Stimulated activated memory B cell treated with anti-CD40 and anti-IgM and Interleukin-4, amounts not matched to agents 10 μg/mL and 1 μg/mL and 100 μg/mL, for 72 hours (primary cell): ENCODE measurements around the gene VMAC.
A peak's percentile ranks its signal among the peaks of the same experiment; 100 is the strongest.

Source experiments
- ATAC-seq: fragments of 150-1000 bp; cut with Tn5 transposase; 2 replicates; pipeline ENCODE4 v1.10.0; 2021
- H3K27ac Mint-ChIP-seq: one replicate; pipeline ENCODE4 v1.8.0; 2022; ENCODE audit warnings: mild to moderate bottlenecking, mixed read lengths
- H3K27me3 Mint-ChIP-seq: one replicate; pipeline ENCODE4 v1.8.0; 2022; ENCODE audit warnings: mixed read lengths
- H3K36me3 Mint-ChIP-seq: one replicate; pipeline ENCODE4 v1.8.0; 2022; ENCODE audit warnings: mixed read lengths
- H3K4me1 Mint-ChIP-seq: one replicate; pipeline ENCODE4 v1.8.0; 2022; ENCODE audit warnings: mixed read lengths
- H3K4me3 Mint-ChIP-seq: one replicate; pipeline ENCODE4 v1.8.0; 2022; ENCODE audit warnings: mild to moderate bottlenecking, moderate library complexity, mixed read lengths
- H3K9me3 Mint-ChIP-seq: one replicate; pipeline ENCODE4 v1.8.0; 2022; ENCODE audit warnings: mixed read lengths

VMAC gene

DNA sequence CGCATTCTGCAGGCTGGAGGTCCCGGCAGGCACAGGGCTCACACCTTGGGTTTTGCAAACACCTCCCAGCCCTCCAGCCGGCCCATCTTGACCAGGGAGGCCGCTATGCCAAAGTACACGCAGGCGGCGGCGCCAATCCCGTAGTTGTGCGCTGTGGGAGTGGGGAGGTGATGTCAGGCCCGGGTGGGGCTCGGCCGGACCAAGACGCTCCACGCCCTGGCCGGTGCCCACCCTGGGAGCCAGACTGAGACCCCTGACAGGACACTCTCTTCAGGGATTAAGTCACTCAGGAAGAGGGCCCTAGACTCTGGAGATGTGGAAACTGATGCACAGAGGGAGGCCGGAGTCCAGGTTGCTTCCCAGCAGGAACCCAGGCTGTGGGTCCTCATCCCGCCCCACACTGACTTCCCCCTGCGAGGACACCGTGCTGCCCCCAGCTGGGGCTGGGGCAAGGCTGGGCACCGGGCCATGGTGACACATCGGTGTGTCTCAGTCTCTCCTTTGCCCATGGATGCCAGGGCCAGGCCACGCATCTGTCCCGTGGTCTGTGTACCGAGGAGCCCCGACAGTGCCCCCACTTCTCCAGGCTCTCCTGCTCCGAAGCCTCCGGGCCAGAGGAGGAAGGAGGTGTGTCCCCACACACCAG is 9.8 kb upstream of the VMAC start:
- Mint-ChIP-seq H3K36me3 (peaks cover 21% of the 10 kb centered on the region), H3K9me3 (no peaks in the 10 kb centered on the region), H3K4me3 (no peak overlapping the region), H3K27me3 (peaks cover 17% of the 10 kb centered on the region), H3K27ac (no peak overlapping the region), H3K4me1 (peaks cover 10% of the 10 kb centered on the region)
- no peak for ATAC-seq

DNA sequence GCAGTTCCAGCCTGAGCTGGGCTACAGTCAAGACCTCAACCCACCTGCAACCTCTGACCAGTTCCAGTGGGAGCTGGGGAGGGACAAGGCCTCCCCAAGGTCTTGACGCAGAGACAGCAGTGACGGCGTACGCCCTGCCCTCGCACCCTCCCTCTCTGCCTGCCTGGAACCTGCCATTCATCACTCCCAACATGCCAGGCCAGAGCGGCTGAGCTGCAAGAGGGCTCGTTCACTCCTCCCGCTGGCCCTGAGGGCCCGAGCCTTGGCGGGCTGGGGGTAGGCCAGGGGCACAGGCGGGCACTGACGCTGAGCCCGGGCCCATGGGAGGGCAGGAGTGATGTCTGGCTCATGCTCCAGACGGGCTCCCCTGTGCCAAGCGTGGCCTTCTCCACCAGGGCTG is 9.3 kb upstream of the VMAC start:
- Mint-ChIP-seq H3K36me3 (peaks cover 26% of the 10 kb centered on the region), H3K9me3 (no peaks in the 10 kb centered on the region), H3K4me3 (no peak overlapping the region), H3K27me3 (peaks cover 13% of the 10 kb centered on the region), H3K27ac (no peak overlapping the region), H3K4me1 (peaks cover 16% of the 10 kb centered on the region)
- no peak for ATAC-seq

DNA sequence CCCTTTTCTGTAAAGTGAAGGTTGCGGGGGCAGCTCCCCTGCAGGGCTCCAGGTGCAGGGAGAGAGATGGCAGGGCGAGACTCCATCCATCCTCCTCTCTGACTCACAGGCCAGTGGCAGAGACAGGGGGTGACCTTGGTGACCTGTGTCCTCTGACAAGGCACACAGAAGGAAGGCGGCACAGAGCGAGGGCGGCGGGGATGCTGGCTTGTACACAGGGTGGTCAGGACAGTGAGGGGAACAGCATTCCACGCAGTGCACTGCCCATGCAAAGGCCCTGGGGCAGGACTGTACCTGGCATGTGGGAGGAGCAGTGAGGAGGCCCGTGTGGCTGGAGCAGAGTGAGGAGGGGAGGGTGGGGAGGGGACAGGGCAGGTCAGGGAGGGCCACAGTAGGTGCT is 8.8 kb upstream of the VMAC start:
- Mint-ChIP-seq H3K36me3 (peaks cover 28% of the 10 kb centered on the region), H3K9me3 (no peaks in the 10 kb centered on the region), H3K4me1 (peaks cover 18% of the 10 kb centered on the region), H3K4me3 (no peak overlapping the region), H3K27me3 (peaks cover 13% of the 10 kb centered on the region), H3K27ac (no peak overlapping the region)
- no peak for ATAC-seq

DNA sequence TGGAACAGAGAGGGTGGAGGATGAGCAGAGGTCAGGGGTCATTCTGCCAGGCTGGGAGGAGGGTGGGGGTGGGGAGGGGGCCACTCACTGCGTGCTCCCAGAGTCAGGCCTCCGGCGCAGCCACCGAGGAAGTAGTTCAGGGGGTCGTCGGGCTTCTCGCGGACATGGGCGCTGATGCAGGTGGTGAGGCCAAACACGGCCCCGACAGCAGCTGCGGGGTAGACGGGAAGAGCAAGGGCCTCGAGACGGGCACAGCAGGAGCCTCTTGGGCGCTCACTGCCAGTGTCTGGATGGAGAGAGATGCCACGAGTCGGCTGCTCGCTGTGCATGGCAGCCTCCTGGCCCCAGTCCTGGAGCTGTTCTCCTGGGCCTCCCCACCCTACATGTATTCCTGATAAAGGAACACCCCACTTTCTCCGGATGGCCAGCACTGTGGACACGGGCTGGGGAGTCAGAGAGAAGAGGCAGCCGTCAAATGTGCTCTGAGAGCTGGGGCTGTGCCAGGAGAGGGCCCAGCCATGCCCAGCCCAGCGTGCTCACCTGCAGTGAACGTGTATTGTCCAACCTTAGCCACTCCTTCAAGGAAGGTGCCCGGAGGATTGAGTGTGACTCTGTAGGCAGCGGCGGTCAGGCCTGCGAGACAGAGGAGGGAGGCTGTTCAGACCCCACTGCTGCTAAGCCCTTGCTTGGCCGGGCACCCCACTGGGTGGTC is 8.2 kb upstream of the VMAC start:
- ATAC-seq = no peak
- peaks cover 10% of the 10 kb centered on the region for H3K27me3 Mint-ChIP-seq
- H3K4me3 Mint-ChIP-seq = no peak overlapping the region
- no peaks in the 10 kb centered on the region for H3K9me3 Mint-ChIP-seq
- H3K36me3 Mint-ChIP-seq = peaks cover 32% of the 10 kb centered on the region
- no peak overlapping the region for H3K27ac Mint-ChIP-seq
- peaks cover 25% of the 10 kb centered on the region for H3K4me1 Mint-ChIP-seq

DNA sequence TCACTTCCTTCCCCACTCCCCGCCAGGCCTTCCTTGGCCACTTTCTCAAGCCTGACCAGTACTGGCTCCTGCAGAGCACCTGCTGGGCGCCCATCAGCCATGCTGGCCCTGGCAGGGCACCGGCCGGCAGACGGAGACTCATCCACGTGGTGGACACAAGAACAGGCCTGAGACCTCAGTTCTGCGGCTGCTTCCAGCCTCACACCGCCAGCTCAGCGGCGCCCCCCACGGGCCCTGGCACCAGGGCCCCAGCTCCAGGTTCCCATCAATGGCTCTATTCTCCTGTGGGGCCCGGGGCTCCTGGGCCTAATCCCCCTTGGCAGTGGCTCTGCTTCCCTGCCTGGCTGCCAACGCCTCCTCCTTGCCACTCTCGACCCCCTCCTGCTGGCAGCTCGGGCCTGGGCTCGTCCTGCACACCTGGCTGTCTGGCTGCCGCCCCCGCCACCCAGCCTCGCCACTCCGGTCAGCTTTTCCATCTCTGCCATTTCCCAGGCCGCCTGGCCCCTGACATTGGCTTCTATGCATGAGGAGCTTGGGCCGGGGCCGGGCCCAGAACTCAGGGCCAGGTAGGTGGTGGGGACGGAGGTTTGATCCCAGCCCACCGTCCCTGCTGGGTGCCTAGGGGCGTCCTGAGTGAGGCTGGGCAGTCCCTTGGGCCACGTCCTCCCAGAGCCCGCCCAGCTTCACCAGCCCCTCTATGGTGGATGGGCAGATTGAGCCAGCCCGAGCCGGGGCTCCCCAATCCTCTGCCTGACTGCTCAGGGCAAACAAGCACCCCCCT is 7.3 kb upstream of the VMAC start:
- H3K36me3 Mint-ChIP-seq = peaks cover 32% of the 10 kb centered on the region
- no peak overlapping the region for H3K27ac Mint-ChIP-seq
- peaks cover 28% of the 10 kb centered on the region for H3K4me1 Mint-ChIP-seq
- no peak for ATAC-seq
- H3K4me3 Mint-ChIP-seq = no peak overlapping the region
- no peaks in the 10 kb centered on the region for H3K9me3 Mint-ChIP-seq
- peaks cover 2% of the 10 kb centered on the region for H3K27me3 Mint-ChIP-seq

DNA sequence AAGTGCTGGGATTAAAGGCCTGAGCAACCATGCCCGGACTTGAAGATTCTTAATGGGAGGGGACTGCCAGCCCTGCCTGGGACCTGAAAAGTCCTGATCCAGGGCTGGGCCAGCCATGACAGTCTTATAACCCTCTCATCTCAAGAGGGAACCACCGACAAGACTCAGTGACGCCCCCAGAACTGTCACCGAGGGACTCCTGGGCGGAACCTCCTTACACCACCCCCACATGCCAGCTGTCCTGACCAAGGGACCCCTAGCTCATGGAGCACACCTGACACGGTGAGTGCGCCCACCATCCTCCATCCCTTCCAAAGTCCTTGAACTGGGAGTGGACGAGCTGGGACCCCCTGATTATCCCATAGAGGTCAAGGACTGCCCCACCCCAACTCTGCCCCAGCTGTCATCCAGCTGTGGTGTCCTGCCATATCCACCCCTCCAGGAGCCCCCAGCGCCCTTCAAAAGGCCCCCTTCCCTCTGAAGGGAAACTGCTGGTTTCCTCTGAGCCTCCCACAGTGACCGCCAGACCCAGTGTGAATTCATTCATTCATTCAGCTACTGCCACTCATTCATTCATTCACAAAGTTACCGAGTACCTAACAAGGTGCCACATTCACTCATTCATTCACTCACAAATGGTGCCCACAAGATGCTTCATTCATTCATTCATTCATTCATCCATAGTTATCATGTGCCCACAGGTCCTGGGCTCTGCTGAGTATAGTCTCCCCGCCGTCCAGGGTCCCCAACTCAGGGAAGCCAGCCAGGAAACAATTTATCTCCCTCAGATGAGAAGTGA is 4.7 kb upstream of the VMAC start:
- no peak overlapping the region for H3K4me3 Mint-ChIP-seq
- H3K9me3 Mint-ChIP-seq = no peaks in the 10 kb centered on the region
- H3K27ac Mint-ChIP-seq = no peak overlapping the region
- peaks cover 37% of the 10 kb centered on the region for H3K4me1 Mint-ChIP-seq
- no peak for ATAC-seq
- H3K36me3 Mint-ChIP-seq = peaks cover 39% of the 10 kb centered on the region
- H3K27me3 Mint-ChIP-seq = no peaks in the 10 kb centered on the region

DNA sequence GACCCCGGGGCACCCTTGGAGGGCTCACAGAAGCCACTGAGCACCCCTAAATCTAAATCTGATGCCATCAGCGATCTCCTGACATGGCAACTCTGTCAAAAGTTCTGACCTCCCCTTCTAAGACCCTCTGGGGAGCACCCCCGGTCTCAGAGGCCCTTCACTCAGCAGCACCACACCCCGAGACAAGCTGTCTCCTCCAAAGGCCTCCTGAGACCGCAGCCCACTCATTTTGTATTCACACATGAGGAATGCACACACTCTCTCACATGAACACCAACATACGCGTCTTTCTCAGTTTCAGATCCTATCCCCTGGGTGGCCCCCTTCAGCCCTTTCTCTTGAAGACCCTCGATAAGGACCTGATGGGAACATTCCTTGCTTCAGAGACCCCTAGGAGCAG is 3.7 kb upstream of the VMAC start:
- Mint-ChIP-seq H3K36me3 (peaks cover 28% of the 10 kb centered on the region), H3K4me1 (peaks cover 40% of the 10 kb centered on the region), H3K9me3 (no peaks in the 10 kb centered on the region), H3K27ac (no peak overlapping the region), H3K27me3 (no peaks in the 10 kb centered on the region), H3K4me3 (no peak overlapping the region)
- no peak for ATAC-seq

DNA sequence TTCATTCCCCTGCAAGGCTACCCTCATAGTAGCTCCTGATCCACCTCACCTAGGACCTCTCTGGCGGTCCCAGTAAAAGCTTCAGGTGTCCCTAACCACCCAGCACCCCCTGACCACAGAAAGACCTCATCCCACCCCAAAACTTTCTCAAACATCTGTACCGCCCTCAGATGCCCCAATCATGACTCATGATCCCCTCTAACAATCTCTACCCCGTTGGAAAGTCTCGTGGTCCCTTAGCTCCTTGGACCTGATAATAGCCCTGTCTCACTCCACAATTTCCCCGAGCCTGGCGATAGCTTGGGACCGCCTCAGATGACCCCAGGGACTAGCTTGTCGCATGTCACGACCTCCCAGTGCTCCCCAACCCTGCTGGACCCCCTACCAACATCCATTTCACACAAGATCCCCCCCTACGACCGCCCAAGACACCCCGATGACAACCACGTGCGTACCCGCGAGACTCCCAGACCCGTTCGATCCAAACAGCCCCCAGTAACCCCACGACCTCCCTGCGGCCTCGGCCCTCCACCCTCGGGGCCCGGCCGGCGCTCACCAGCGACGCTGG is 1.5 kb upstream of the VMAC start:
- H3K4me1 Mint-ChIP-seq = peaks cover 52% of the 10 kb centered on the region
- H3K9me3 Mint-ChIP-seq = no peaks in the 10 kb centered on the region
- ATAC-seq = no peak
- no peaks in the 10 kb centered on the region for H3K27me3 Mint-ChIP-seq
- H3K4me3 Mint-ChIP-seq = peak overlapping the region; percentile 95
- peaks cover 31% of the 10 kb centered on the region for H3K36me3 Mint-ChIP-seq
- peak overlapping the region; percentile 98 for H3K27ac Mint-ChIP-seq

DNA sequence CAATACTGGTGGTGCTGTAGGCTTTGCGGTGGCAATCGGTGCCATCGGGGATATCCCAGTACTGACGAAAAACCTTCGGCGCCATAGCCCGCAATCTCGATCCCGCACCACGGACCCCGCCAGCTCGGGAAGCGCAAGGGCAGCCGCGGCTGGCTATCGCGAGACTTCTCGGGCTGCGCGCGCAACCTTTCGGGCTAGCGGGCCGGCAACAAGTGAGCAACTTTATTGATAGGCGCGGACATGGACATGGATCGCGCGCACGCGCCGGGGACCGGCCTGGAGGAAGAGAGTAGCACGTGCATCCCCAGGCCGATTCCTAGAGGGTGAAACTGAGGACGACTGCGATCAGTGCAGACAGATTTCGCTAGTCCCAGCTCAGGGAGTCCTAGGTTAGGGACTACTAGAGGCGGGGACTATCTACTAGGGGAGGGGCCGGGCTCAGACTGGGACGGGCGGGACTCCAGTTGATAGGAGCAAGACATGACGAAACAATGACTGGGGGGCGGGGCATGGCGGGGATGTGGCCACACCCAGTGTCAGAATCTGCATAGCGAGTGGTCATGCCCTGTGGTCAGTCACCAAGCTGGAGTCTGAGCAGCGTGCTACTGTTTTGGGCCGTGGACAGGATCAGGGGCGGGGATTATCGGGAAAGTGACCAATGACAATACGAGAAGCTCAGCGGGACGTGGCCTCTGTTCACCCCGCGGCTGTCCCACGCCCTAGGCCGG is 884 bp upstream of the VMAC start, which contains the start of gene NDUFA11:
Gene NDUFA11, minus strand, starts transcription at position 167 of the 728 bp plus-strand sequence. Its CDS starts 82 bp downstream, at position 85.
- ATAC-seq = peak; percentile 75
- Mint-ChIP-seq H3K4me3 (peak within 1 kb of the TSS; percentile 95), H3K4me1 (peaks cover 52% of the 10 kb centered on the region), H3K27ac (peak within 1 kb of the TSS; percentile 98), H3K36me3 (peaks cover 31% of the 10 kb centered on the region), H3K27me3 (no peaks in the 10 kb centered on the region), H3K9me3 (no peaks in the 10 kb centered on the region)

DNA sequence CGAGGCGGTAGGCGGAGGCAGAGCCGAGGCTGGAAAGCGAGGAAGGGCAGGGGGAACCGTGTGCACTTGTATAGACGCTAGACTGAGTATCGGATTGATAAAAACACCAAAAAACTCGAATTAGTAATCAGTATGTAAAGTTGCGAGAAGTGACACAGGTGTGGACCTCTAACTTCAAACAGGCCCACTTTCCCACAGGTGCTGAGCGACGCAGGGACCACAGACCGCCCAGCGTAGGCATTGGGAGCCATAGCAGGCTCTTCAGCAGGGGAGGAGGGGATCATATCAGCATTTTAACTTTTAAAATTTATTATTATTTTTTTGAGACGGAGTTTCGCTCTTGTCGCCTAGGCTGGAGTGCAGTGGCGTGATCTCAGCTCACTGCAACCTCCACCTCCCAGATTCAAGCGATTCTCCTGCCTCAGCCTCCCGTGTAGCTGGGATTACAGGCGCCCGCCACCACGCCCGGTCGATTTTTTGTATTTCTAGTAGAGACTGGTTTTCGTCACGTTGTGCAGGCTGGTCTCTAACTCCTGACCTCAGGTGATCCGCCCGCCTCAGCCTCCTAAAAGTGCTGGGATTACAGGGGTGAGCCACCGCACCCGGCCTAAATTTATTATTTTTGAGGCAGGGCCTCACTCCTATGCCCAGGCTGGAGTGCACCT is 574 bp downstream of the VMAC start:
- H3K27me3 Mint-ChIP-seq = no peaks in the 10 kb centered on the region
- H3K27ac Mint-ChIP-seq = peak overlapping the region; percentile 98
- peak overlapping the region; percentile 95 for H3K4me3 Mint-ChIP-seq
- ATAC-seq = no peak
- H3K9me3 Mint-ChIP-seq = no peaks in the 10 kb centered on the region
- peaks cover 26% of the 10 kb centered on the region for H3K36me3 Mint-ChIP-seq
- H3K4me1 Mint-ChIP-seq = peaks cover 46% of the 10 kb centered on the region

DNA sequence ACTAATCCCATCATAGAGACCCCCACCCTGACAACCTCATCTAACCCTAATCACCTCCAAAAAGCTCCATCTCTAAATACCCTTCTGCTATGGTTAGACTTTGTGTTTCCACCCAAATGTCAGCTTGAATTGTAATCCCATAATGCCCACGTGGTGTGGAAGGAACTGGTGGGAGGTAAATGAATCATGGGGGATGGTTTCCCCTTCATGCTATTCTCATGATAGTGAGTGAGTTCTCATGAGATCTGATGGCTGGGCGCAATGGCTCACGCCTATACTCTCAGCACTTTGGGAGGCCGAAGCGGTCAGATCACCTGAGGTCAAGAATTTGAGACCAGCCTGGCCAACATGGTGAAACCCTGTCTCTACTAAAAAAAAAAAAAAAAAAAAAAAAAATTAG is 2.6 kb downstream of the VMAC start:
- Mint-ChIP-seq H3K27me3 (no peaks in the 10 kb centered on the region), H3K36me3 (peaks cover 27% of the 10 kb centered on the region), H3K4me1 (peaks cover 29% of the 10 kb centered on the region), H3K27ac (no peak overlapping the region), H3K9me3 (no peaks in the 10 kb centered on the region), H3K4me3 (no peak overlapping the region)
- ATAC-seq = no peak

DNA sequence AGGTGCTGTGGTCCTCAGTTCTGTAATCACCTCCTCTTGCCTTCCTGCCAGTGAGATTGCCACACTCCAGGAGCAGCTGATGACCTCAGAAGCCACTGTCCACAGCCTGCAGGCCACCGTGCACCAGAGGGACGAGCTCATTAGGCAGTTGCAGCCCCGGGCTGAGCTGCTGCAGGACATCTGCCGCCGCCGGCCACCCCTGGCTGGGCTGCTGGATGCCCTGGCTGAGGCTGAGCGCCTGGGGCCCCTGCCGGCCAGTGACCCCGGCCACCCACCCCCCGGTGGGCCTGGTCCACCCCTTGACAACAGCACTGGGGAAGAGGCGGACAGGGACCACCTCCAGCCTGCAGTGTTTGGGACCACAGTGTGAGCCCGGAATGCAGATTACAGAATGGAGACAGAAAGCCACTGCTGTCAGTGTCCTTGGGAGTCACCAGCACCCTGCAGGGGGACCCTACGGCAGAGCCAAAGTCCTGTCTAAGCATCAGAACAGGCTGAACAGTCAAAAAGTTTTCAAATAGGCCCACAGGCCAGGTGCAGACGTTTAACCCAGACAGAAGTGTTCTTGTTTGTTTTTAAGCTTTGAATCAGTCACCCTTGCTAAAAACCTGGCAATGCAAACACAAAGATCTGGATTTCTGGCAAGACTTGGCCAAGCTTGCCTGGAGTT is 4.2 kb downstream of the VMAC start:
- peaks cover 18% of the 10 kb centered on the region for H3K36me3 Mint-ChIP-seq
- H3K27ac Mint-ChIP-seq = no peak overlapping the region
- no peak overlapping the region for H3K4me3 Mint-ChIP-seq
- ATAC-seq = no peak
- no peaks in the 10 kb centered on the region for H3K9me3 Mint-ChIP-seq
- no peaks in the 10 kb centered on the region for H3K27me3 Mint-ChIP-seq
- H3K4me1 Mint-ChIP-seq = peaks cover 15% of the 10 kb centered on the region

DNA sequence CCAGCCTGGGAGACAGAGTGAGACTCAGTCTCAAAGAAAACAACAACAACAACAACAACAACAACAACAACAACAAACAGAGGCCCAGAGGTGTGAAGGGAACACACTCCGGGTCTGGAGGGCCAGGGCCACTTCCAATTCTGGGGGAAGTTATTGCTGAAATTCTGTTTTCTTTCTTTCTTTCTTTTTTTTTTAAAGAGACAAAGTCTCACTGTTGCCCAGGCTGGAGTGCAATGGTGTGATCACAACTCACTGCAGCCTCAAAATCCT is 5.9 kb downstream of the VMAC start:
- Mint-ChIP-seq H3K27me3 (no peaks in the 10 kb centered on the region), H3K36me3 (peaks cover 24% of the 10 kb centered on the region), H3K4me1 (peaks cover 15% of the 10 kb centered on the region), H3K4me3 (no peak overlapping the region), H3K27ac (no peak overlapping the region), H3K9me3 (no peaks in the 10 kb centered on the region)
- no peak for ATAC-seq
